Colonic mucosa (tissue), 4 donors: Measurements from ENCODE around the gene MCU. TPM values are rescaled to one million over a fixed set of nuclear protein-coding genes. Genes with fewer than 3 reads are reported as not detected.
"Not testable (repeated sequence)": the region's sequence is repeated elsewhere in the genome, so short reads cannot be mapped to it uniquely, and the experiment has no call there.

ENCODE experiments used
- DNase-seq: peaks from one replicate; pipeline ENCODE4 v3.0.0-alpha.2; 2020
- H3K27ac ChIP-seq: fragments of 200-600 bp; one replicate; pipeline ENCODE4 v1.8.0; 2021
- H3K27me3 ChIP-seq: fragments of 200-600 bp; one replicate; pipeline ENCODE4 v1.8.0; 2021
- H3K36me3 ChIP-seq: fragments of 200-600 bp; one replicate; pipeline ENCODE4 v1.8.0; 2021
- H3K4me1 ChIP-seq: fragments of 200-600 bp; one replicate; pipeline ENCODE4 v1.8.0; 2021; ENCODE audit warnings: mild to moderate bottlenecking
- H3K4me3 ChIP-seq: fragments of 200-600 bp; one replicate; pipeline ENCODE4 v1.8.0; 2021
- H3K9ac ChIP-seq, 2 donors: one replicate each; pipeline ENCODE4 v1.7.0; 2013; ENCODE audit warnings: control low read depth in 2 of 2, low read depth in 2 of 2, low read length in 2 of 2
- H3K9me3 ChIP-seq: fragments of 200-600 bp; one replicate; pipeline ENCODE4 v1.8.0; 2021
- CTCF ChIP-seq: fragments of 200-600 bp; IDR thresholded peaks from one replicate; pipeline ENCODE4 v1.8.0; 2022; ENCODE audit warnings: antibody characterized with exemption, mild to moderate bottlenecking
- intact Hi-C: fragments of 100-400 bp; cut with DNase I; formaldehyde crosslinking; loops from one replicate; pipeline ENCODE4 v1.14.1; 2022
- total RNA-seq, 2 donors: library from RNA; stranded (reverse); fragmentation: NEBNext Ultra II Directional in 1 of 2; extraction: Animal tissue kit (Norgen Biotek cat#: 25700) in 1 of 2; gene quantifications; one replicate each; pipeline ENCODE4 v1.2.1, GENCODE V29; 2021
- donor health status: healthy.
- donor health status: DM: no; HTN: no; CAD: no.
- donor health status: DM: no; HTN: no; CAD: no.

MCU gene
- total RNA-seq, result 100 to 1,000 TPM in 1 of 2 donors, 10 to 100 TPM in 1; 88.7 to 109 TPM

- intact Hi-C loops, result loop anchor here (5.0 to 10.0 kb wide), 2 partner anchors 65 to 327 kb away; partner anchors contain the start of gene MICU1
- H3K36me3 ChIP-seq, result no peaks in the 10 kb centered on the region
- H3K9ac ChIP-seq, result peak within 1 kb of the TSS; percentile 86 to 92
- peaks cover 13% of the 10 kb centered on the region for H3K4me1 ChIP-seq
- H3K27me3 ChIP-seq, result no peaks in the 10 kb centered on the region
- peak; percentile 98 for DNase-seq
- peak within 1 kb of the TSS; percentile 71 for H3K4me3 ChIP-seq
- no peak for TF ChIP-seq CTCF
- H3K9me3 ChIP-seq, result no peaks in the 10 kb centered on the region
- peak within 1 kb of the TSS; percentile 78 for H3K27ac ChIP-seq
Measured at GRCh38 chr10:72691863-72692743, at the start of gene MCU. Gene MCU (plus strand): TSS chr10:72692143. CDS start chr10:72692152, 9 bp downstream.

- TF ChIP-seq CTCF, result no peak
- intact Hi-C loops, result no loop called here
Measured at GRCh38 chr10:72642318-72642717, 49.6 kb upstream of the MCU start.

GRCh38 chr10:72645263-72645858, 46.6 kb upstream of the MCU start:
- no peaks in the 10 kb centered on the region for H3K27me3 ChIP-seq
- no peak overlapping the region for H3K27ac ChIP-seq

More at GRCh38 chr10:72642318-72642717, 49.6 kb upstream of the MCU start:
- Histone ChIP-seq H3K27ac (no peak overlapping the region), H3K9me3 (no peaks in the 10 kb centered on the region), H3K9ac (no peak overlapping the region), H3K27me3 (no peaks in the 10 kb centered on the region), H3K4me1 (no peaks in the 10 kb centered on the region), H3K36me3 (no peaks in the 10 kb centered on the region), H3K4me3 (no peak overlapping the region)
- DNase-seq, result no peak

DNA sequence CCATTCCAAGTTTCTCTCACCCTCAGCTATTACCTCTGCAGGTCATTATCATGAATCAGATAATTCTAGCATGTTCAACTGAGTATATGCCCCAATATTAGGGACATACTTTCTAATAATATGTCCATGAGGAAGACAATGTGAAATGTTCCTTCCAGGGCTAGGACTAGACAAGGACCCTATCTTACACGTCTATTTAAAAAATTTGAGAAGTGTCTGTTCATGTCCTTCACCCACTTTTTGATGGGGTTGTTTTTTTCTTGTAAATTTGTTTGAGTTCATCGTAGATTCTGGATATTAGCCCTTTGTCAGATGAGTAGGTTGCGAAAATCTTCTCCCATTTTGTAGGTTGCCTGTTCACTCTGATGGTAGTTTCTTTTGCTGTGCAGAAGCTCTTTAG, 45.0 kb upstream of the MCU start:
- H3K36me3 ChIP-seq, H3K27ac ChIP-seq, H3K4me1 ChIP-seq, H3K27me3 ChIP-seq, H3K9ac ChIP-seq, H3K9me3 ChIP-seq, H3K4me3 ChIP-seq, intact Hi-C loops, DNase-seq: not testable (repeated sequence)

More at GRCh38 chr10:72645263-72645858, 46.6 kb upstream of the MCU start:
- intact Hi-C loops, result no loop called here
- H3K9me3 ChIP-seq, result no peaks in the 10 kb centered on the region
- H3K36me3 ChIP-seq, result no peaks in the 10 kb centered on the region
- H3K4me1 ChIP-seq, result no peaks in the 10 kb centered on the region
- no peak for TF ChIP-seq CTCF
- no peak overlapping the region for H3K9ac ChIP-seq
- no peak overlapping the region for H3K4me3 ChIP-seq
- no peak for DNase-seq

GRCh38 chr10:72648301-72648700, 43.6 kb upstream of the MCU start:
- Histone ChIP-seq H3K9ac (no peak overlapping the region), H3K27ac (no peak overlapping the region), H3K4me3 (no peak overlapping the region), H3K36me3 (no peaks in the 10 kb centered on the region), H3K27me3 (no peaks in the 10 kb centered on the region), H3K9me3 (no peaks in the 10 kb centered on the region), H3K4me1 (no peaks in the 10 kb centered on the region)
- intact Hi-C loops, result no loop called here
- TF ChIP-seq CTCF, result no peak
- no peak for DNase-seq
